HG03378 (cell line): ENCODE measurements around the gene CRYGN.
A peak's percentile ranks its signal among the peaks of the same experiment; 100 is the strongest.

Experiments used
- ATAC-seq: cut with Tn5 transposase; IDR thresholded peaks from one replicate; pipeline ENCODE4 v1.9.1; 2021; ENCODE audit warnings: mild to moderate bottlenecking, moderate library complexity; ENCODE audit not compliant: unreplicated experiment

CRYGN gene

DNA sequence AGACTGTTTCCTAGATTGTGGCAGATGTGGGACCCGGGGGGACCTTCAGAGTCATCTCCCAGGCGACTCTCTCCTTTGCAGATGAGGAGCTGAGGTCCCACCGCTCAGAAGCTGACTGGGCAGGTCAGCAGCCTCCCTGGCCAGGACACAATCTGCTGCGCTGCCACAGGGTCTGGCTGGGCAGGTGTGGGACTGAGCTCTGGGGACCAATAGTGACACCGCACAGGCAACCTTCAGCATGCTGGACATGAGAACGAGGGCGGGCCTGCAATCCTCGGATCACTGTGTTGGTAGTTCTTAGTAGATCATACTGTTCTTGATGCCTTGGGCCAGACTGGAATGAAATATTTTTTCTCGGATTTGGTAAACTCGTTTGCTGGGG lies 20.5 kb upstream of the CRYGN start:
- no peak for ATAC-seq

DNA sequence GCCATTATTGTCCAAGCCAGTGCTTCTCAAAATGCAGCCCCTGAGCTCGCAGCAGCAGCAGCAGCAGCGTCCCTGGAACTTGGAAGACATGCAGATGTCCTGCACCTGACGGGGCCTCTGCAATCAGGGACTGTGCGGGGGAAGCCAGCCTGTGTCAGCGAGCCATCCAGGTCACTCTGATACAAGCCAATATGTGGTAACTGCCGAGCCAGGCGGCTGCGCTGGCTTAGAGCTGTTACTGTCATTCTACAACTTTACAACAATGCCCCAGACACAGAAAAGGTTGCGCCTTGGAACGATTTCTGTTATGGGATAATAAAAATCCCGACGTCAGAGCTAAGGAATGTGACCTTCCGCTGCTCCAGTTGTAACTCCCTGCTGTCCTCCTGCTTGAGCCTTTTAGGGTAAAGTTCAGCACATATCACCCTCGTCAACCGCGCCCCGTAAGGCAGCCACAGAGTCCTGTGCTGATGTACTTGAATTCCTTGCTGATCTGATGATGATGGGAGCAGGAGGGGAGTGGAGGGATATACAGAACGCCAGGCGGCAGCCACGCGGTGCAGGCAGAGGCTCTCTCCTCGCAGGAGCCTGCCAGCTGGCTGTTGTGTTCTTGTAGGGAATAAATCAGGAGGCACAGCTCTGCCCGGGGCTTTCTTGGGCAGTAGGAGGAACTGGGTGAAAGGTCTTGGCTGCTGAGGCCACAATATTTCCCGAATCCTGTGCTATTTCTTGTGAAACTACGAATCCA lies 20.0 kb upstream of the CRYGN start:
- no peak for ATAC-seq

GRCh38 chr7:151457534-151457933 lies 17.6 kb upstream of the CRYGN start:
- ATAC-seq: no peak

DNA sequence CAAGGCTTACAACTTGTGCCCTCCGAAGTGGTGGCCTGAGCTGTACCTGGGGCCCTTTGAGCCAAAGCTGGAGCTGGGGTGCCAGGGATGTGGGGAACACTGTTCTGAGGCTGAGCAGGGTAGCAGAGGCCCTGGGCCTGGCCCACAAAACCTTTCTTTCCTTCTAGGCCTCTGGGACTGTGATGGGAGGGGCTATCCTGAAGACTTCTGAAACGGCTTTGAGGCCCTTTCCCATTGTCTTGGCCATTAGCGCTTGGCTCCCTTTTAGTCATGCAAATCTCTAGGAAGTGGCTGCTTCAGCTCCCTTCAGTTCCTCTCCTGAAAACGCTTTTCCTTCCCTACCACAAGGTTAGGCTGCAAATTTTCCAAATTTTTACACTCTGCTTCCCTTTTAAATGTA lies 16.8 kb upstream of the CRYGN start:
- no peak for ATAC-seq

GRCh38 chr7:151456276-151456675 lies 16.3 kb upstream of the CRYGN start:
- no peak for ATAC-seq

- no peak for ATAC-seq
Observed at GRCh38 chr7:151455690-151456089, 15.7 kb upstream of the CRYGN start.

DNA sequence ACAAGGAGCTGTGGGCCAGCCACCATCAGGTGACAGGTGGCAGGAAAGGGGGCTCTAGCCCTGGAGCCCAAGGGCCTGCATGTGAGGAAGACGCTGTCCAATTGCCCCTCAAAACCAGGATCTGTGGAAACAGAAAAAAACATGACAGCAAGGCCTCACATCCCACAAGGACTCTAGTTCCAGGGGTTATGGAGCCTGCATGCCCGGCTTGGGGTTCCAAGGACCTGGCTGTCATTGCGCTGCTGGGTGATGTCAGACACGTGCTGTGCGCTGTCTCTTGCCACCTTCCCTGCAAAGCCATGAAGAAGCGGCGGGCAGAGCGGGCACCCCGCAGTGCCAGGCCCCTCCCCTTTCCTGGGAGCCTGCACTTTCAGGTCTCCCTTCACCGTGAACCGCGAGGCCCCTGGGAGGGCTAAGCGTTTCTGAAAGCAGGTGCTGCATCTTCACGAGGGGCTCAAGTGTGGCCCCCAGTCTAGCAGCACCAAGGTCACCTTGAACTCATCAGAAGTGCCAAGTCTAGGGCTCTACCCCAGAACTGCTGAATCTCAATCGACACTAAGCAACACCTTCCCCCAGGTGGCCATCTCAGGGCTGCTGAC lies 15.1 kb upstream of the CRYGN start:
- ATAC-seq: no peak

- no peak for ATAC-seq
Observed at GRCh38 chr7:151454305-151454704, 14.4 kb upstream of the CRYGN start.

DNA sequence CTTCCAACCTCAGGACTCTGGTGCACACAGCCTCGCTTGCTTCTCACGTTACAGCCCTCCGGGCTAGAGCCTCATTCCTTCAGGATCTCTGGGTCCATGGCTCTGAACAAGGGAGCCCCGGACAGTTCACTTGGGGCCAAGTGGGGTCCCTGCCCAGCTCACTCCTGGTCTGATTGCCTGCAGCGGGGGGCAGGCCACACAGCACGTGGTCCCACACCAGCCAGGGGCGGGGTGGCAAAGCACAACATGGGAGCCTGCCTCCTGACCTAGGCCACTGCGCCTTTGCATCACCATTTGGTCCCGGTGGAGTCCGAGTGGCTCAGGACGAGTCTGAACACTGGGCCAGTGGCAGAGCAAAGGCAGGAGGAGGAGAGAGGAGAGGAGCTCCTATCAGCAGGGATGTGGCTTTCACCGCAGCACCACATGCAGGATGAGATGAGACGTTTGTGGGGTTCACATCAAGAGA lies 13.4 kb upstream of the CRYGN start:
- ATAC-seq: no peak

GRCh38 chr7:151452680-151453325 lies 12.9 kb upstream of the CRYGN start:
- no peak for ATAC-seq

- no peak for ATAC-seq
Observed at GRCh38 chr7:151451626-151452571, 12.0 kb upstream of the CRYGN start.

DNA sequence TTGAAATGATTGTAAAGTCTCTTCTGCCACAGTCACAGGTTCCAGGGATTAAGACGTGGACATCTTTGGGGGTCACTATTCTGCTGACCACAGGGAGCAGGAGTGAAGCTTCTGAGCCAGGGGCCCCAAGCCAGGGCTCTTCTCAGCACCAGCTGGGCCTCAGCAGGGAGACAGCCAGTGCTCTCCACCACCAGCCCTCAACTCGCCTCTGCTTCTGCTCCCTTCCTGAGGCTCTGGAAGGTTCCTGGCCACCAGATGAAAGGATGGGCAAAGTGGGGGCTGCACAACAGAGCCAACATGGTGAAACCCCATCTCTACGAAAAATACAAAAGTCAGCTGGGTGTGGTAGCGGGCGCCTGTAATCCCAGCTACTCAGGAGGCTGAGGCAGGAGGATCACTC lies 11.2 kb upstream of the CRYGN start:
- no peak for ATAC-seq

GRCh38 chr7:151449990-151450389 lies 10.0 kb upstream of the CRYGN start:
- ATAC-seq: no peak

DNA sequence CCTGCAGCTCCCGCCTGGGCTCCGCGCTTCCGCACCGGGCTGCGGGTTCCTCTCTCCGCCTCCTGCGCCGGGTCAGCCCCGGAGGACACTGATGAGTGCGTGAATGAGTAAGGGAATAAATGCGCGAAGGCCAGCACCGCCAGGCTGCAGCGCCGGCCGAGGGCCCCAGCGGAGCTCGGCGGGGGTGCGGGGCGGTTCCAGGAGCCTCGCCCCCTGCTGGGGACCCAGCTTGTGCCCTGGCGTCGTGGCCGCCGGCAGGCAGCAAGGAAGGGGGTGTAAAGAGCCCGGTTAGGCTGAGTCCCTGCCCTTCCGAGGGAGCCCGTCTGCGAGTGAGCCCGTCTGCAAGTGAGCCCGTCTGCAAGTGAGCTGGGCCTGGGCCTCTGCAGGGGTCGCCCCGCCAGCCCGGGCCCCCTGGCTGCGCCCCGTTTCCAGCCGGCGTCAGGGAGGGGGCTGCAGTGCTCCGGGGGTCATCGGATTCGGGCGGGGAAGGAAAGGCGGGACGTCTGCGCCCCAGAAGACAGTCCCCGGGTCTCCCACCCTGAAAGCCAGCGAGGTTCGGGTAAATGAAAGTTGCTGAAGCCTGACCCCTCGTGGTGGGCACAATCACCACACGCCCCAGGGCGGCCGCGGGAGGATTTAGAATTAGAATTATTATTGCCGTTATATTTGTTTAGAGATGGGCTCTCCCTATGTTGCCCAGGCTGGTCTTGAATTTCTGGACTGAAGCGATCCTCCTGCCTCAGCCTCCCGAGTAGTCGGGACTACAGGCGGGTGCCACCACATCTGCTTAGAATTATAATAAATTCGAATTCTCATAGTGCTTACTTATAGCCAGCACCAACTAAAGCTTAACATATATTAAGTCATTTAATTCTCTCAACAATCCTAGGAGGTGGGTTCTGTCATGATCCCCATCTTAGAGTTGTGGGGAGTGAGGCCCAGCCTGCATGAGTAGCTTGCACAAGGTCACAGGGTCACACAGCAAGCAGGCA lies 8.6 kb upstream of the CRYGN start:
- ATAC-seq: peak; percentile 54

- ATAC-seq: peak; percentile 11
Observed at GRCh38 chr7:151447901-151448260, 7.9 kb upstream of the CRYGN start.

GRCh38 chr7:151447312-151447711 lies 7.4 kb upstream of the CRYGN start:
- ATAC-seq: no peak

DNA sequence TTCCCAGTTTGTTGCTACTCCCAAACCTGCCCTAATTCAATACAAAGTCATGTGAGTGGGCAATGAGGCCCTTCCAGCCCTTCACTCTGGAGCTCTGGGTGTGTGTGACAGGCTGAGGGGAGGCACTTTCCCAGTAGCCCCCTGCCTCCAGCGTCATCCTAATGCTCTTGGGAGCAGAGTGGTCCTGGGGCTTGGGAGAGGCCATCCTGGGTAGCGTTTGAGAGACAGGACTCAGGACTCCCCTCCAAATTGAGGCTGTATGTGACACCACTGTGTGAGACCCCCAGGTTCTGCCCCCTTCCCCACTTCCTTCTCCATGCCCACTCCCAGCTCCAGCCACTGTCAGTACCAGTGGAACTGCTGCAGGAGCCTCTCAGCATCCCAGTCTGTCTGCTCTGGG lies 6.5 kb upstream of the CRYGN start:
- ATAC-seq: no peak

GRCh38 chr7:151444632-151445031 lies 4.7 kb upstream of the CRYGN start:
- no peak for ATAC-seq

DNA sequence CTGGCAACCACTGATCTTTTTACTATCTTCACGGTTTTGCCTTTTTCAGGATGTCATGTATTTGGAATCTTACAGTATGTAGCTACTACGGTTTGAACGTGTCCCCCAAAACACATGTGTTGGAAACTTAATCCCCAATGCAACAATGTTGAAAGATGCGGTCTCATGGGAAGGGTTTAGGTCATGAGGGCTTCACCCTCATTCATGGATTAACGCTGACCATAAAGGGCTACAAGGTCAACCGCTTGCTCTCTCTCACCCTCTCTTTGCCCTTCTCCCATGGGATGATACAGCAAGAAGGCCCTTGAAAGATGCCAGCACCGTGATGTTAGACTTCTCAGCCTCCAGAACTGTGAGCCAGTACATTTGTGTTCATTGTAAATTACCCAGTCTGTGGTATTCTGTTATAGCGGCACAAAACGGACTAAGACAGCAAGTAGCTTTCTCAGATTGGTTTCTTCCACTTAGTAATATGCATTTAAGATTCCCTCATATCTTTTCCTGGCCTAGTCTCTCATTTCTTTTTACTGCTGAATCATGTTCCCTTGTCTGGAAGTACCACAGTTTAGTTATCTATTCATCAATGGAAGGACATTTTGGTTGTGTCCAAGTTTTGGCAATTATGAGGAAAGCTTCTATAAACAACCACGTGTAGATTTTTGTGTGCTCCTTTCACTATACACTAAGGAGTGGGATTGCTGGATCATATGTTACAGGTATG lies 3.0 kb upstream of the CRYGN start:
- ATAC-seq: no peak
